22Rv1 (cell line): ENCODE results near the gene SMARCAL1.

Experiments
- CTCF ChIP-seq: fragments of 450-650 bp; IDR thresholded peaks from 2 replicates; pipeline ENCODE4 v1.5.1; 2017; ENCODE audit warnings: mild to moderate bottlenecking
- ZFX ChIP-seq: fragments of 450-650 bp; IDR thresholded peaks from 2 replicates; pipeline ENCODE4 v1.6.1; 2017; ENCODE audit warnings: antibody characterized with exemption, borderline replicate concordance

DNA sequence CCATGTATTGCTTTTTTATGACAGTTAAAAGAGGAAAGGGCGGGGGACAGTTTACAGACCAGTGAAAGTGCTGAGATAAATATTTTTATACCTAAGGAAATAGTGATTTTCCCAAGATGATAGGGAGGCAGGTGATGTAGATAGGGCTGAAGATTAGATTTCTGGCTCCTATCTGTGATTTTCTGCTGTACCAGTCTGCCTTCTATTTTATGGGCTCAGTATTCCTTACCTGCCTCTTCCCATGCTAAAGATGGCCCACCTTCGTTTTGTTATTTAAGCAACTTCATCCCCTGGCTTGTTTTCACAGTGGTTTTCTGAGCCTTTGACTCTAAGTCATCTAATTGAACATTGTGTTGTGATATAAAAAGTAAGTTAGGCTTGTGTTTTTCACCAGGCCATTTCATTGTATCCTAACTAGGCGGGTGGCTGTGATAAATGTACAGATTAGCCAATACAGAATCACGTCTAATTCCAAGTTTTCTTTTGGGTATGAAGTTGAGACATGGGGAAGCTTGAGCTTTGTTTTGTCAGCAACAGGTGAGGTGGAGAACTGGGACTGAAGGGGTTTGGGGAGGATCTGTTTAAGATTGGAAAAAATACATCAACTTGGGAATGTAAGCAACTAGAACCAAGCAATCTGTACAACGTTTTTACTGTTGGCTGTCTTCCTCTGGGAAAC, 91.6 kb downstream of the SMARCAL1 start:
- TF ChIP-seq CTCF (no peak), ZFX (no peak)
